Neural crest cell (in vitro differentiated cells): ENCODE results near the gene TRAM2. TPM values are rescaled to one million over a fixed set of nuclear protein-coding genes. Genes with fewer than 3 reads are reported as not detected.
A peak's percentile ranks its signal among the peaks of the same experiment; 100 is the strongest.

ENCODE experiments used
- DNase-seq: peaks from one replicate; pipeline ENCODE4 v3.0.0; 2021; ENCODE audit warnings: low read depth, mixed read lengths, low spot score
- H3K27ac Mint-ChIP-seq: one replicate; pipeline ENCODE4 v1.8.0; 2021; ENCODE audit warnings: mild to moderate bottlenecking, mixed read lengths; ENCODE audit not compliant: unreplicated experiment
- H3K27me3 Mint-ChIP-seq: 2 replicates; pipeline ENCODE4 v1.8.0; 2021; ENCODE audit warnings: low read depth, mild to moderate bottlenecking, mixed read lengths
- H3K36me3 Mint-ChIP-seq: 2 replicates; pipeline ENCODE4 v1.8.0; 2021; ENCODE audit warnings: low read depth, mild to moderate bottlenecking, mixed read lengths
- H3K4me1 Mint-ChIP-seq: 2 replicates; pipeline ENCODE4 v1.8.0; 2021; ENCODE audit warnings: mixed read lengths
- H3K4me3 Mint-ChIP-seq: one replicate; pipeline ENCODE4 v1.8.0; 2021; ENCODE audit warnings: mild to moderate bottlenecking, mixed read lengths
- H3K9me3 Mint-ChIP-seq: 2 replicates; pipeline ENCODE4 v1.8.0; 2021; ENCODE audit warnings: mixed read lengths
- CTCF ChIP-seq: fragments of 200-600 bp; sonication (generic); conservative IDR thresholded peaks from 2 replicates; pipeline ENCODE4 v1.5.0; 2021; ENCODE audit warnings: antibody characterized with exemption, mild to moderate bottlenecking
- total RNA-seq: library from RNA; stranded (reverse); gene quantifications from 2 replicates; pipeline ENCODE4 v1.2.1, GENCODE V29; 2021

TRAM2 gene
- total RNA-seq, 1 donor from 2014 or later: 20.2 TPM

GRCh38 chr6:52541135-52541534 is 35.7 kb downstream of the TRAM2 start:
- no peaks in the 10 kb centered on the region for H3K9me3 Mint-ChIP-seq
- peaks cover 35% of the 10 kb centered on the region for H3K4me1 Mint-ChIP-seq
- no peaks in the 10 kb centered on the region for H3K36me3 Mint-ChIP-seq
- DNase-seq: no peak
- no peak overlapping the region for H3K27ac Mint-ChIP-seq
- H3K27me3 Mint-ChIP-seq: no peaks in the 10 kb centered on the region
- no peak for TF ChIP-seq CTCF
- no peak overlapping the region for H3K4me3 Mint-ChIP-seq

- no peak for TF ChIP-seq CTCF
- no peaks in the 10 kb centered on the region for H3K9me3 Mint-ChIP-seq
- peaks cover 34% of the 10 kb centered on the region for H3K4me1 Mint-ChIP-seq
- peak overlapping the region; percentile 1 for H3K27ac Mint-ChIP-seq
- DNase-seq: no peak
- H3K4me3 Mint-ChIP-seq: no peak overlapping the region
- H3K36me3 Mint-ChIP-seq: no peaks in the 10 kb centered on the region
- no peaks in the 10 kb centered on the region for H3K27me3 Mint-ChIP-seq
Measured at GRCh38 chr6:52540286-52540902, 36.5 kb downstream of the TRAM2 start.

GRCh38 chr6:52539607-52540006 is 37.3 kb downstream of the TRAM2 start:
- Mint-ChIP-seq H3K27me3 (no peaks in the 10 kb centered on the region), H3K9me3 (no peaks in the 10 kb centered on the region), H3K4me3 (no peak overlapping the region), H3K4me1 (peaks cover 33% of the 10 kb centered on the region), H3K27ac (no peak overlapping the region), H3K36me3 (no peaks in the 10 kb centered on the region)
- no peak for DNase-seq
- TF ChIP-seq CTCF: no peak

GRCh38 chr6:52538901-52539354 is 37.9 kb downstream of the TRAM2 start:
- Mint-ChIP-seq H3K4me3 (no peak overlapping the region), H3K27me3 (no peaks in the 10 kb centered on the region), H3K36me3 (no peaks in the 10 kb centered on the region), H3K4me1 (peaks cover 26% of the 10 kb centered on the region), H3K9me3 (no peaks in the 10 kb centered on the region), H3K27ac (no peak overlapping the region)
- DNase-seq: no peak
- no peak for TF ChIP-seq CTCF

- Mint-ChIP-seq H3K27ac (no peak overlapping the region), H3K4me3 (no peak overlapping the region), H3K36me3 (no peaks in the 10 kb centered on the region), H3K9me3 (no peaks in the 10 kb centered on the region), H3K4me1 (peaks cover 21% of the 10 kb centered on the region), H3K27me3 (no peaks in the 10 kb centered on the region)
- DNase-seq: no peak
- TF ChIP-seq CTCF: no peak
Measured at GRCh38 chr6:52538252-52538900, 38.5 kb downstream of the TRAM2 start.
